HG03097 (cell line): Measurements from ENCODE around the gene CNTNAP2.

Source experiments
- ATAC-seq: cut with Tn5 transposase; IDR thresholded peaks from one replicate; pipeline ENCODE4 v1.9.1; 2021; ENCODE audit not compliant: unreplicated experiment, low FRiP score

Gene CNTNAP2

GRCh38 chr7:146658604-146659003, 542.0 kb downstream of the CNTNAP2 start:
- no peak for ATAC-seq

- no peak for ATAC-seq
These were observed 543.1 kb downstream of the CNTNAP2 start for GRCh38 chr7:146659732-146660131.

- no peak for ATAC-seq
These were observed 544.2 kb downstream of the CNTNAP2 start for GRCh38 chr7:146660839-146661238.

- no peak for ATAC-seq
These were observed 544.8 kb downstream of the CNTNAP2 start for GRCh38 chr7:146661435-146661834.

- ATAC-seq = no peak
These were observed 545.3 kb downstream of the CNTNAP2 start for GRCh38 chr7:146661929-146662328.

- no peak for ATAC-seq
These were observed 548.4 kb downstream of the CNTNAP2 start for GRCh38 chr7:146665023-146665422.

GRCh38 chr7:146670532-146670931, 553.9 kb downstream of the CNTNAP2 start:
- no peak for ATAC-seq

GRCh38 chr7:146681487-146681886, 564.9 kb downstream of the CNTNAP2 start:
- no peak for ATAC-seq

- ATAC-seq = no peak
These were observed 566.8 kb downstream of the CNTNAP2 start for GRCh38 chr7:146683439-146683838.

GRCh38 chr7:146690987-146691386, 574.4 kb downstream of the CNTNAP2 start:
- no peak for ATAC-seq

GRCh38 chr7:146698995-146699610, 582.5 kb downstream of the CNTNAP2 start:
- ATAC-seq = no peak

- ATAC-seq = no peak
These were observed 583.5 kb downstream of the CNTNAP2 start for GRCh38 chr7:146700015-146700560.

GRCh38 chr7:146701166-146701565, 584.6 kb downstream of the CNTNAP2 start:
- no peak for ATAC-seq

- no peak for ATAC-seq
These were observed 586.3 kb downstream of the CNTNAP2 start for GRCh38 chr7:146702898-146703297.

- no peak for ATAC-seq
These were observed 592.9 kb downstream of the CNTNAP2 start for GRCh38 chr7:146709451-146710027.

- no peak for ATAC-seq
These were observed 596.6 kb downstream of the CNTNAP2 start for GRCh38 chr7:146713205-146713604.

- no peak for ATAC-seq
These were observed 597.3 kb downstream of the CNTNAP2 start for GRCh38 chr7:146713934-146714333.

- no peak for ATAC-seq
These were observed 603.6 kb downstream of the CNTNAP2 start for GRCh38 chr7:146720195-146720594.

- no peak for ATAC-seq
These were observed 606.4 kb downstream of the CNTNAP2 start for GRCh38 chr7:146722986-146723385.

- ATAC-seq = no peak
These were observed 608.9 kb downstream of the CNTNAP2 start for GRCh38 chr7:146725520-146725919.

- ATAC-seq = no peak
These were observed 611.5 kb downstream of the CNTNAP2 start for GRCh38 chr7:146728141-146728540.

GRCh38 chr7:146728611-146729010, 612.0 kb downstream of the CNTNAP2 start:
- ATAC-seq = no peak
